Measurements from ENCODE around the gene USP40. TPM values are rescaled to one million over a fixed set of nuclear protein-coding genes. Genes with fewer than 3 reads are reported as not detected.

Gene USP40
- total RNA-seq, 8 experiments from 2014 or later: 13.4 to 79.9 (median 27.8) TPM

GRCh38 chr2:233439191-233439590 is 127.4 kb downstream of the USP40 start:
- no peak overlapping the region for H3K4me3 ChIP-seq
- no peak overlapping the region for H3K27ac ChIP-seq
- 79 to 94% (median 87%) methylated on average over 3 to 8 of the region's 9 CpGs; no CpG with 5 or more reads in 7 of the 10 experiments for WGBS, 10 experiments
- ATAC-seq (replicated peaks in 6 of 8): no peak
- in situ Hi-C loops (cut with MboI; ENCODE audit: low pct_unique_long_range_greater_than_20kb in 2 of 9, low sequenced_read_pairs in 9 of 9, unreplicated experiment in 9 of 9): no loop called here
- no peaks in the 10 kb centered on the region for H3K4me1 ChIP-seq (replicated peaks in 1 of 2)

GRCh38 chr2:233438573-233439147 is 127.9 kb downstream of the USP40 start:
- in situ Hi-C loops (cut with MboI; ENCODE audit: low pct_unique_long_range_greater_than_20kb in 2 of 9, low sequenced_read_pairs in 9 of 9, unreplicated experiment in 9 of 9): no loop called here
- no peak for ATAC-seq (replicated peaks in 6 of 8)
- H3K27ac ChIP-seq: no peak overlapping the region
- 76 to 100% (median 94%) methylated on average over 4 to 13 of the region's 15 CpGs for WGBS, 10 experiments
- no peaks in the 10 kb centered on the region for H3K4me1 ChIP-seq (replicated peaks in 1 of 2)
- no peak overlapping the region for H3K4me3 ChIP-seq

GRCh38 chr2:233437439-233437955 is 129.1 kb downstream of the USP40 start:
- in situ Hi-C loops (cut with MboI; ENCODE audit: low pct_unique_long_range_greater_than_20kb in 2 of 9, low sequenced_read_pairs in 9 of 9, unreplicated experiment in 9 of 9): no loop called here
- H3K27ac ChIP-seq: no peak overlapping the region
- WGBS, 10 experiments: 87 to 100% (median 97%) methylated on average over 3 to 10 of the region's 14 CpGs; no CpG with 5 or more reads in 6 of the 10 experiments

GRCh38 chr2:233436691-233437438 is 129.7 kb downstream of the USP40 start:
- H3K27ac ChIP-seq: no peak overlapping the region
- H3K4me1 ChIP-seq (replicated peaks in 1 of 2): no peaks in the 10 kb centered on the region
- in situ Hi-C loops (cut with MboI; ENCODE audit: low pct_unique_long_range_greater_than_20kb in 2 of 9, low sequenced_read_pairs in 9 of 9, unreplicated experiment in 9 of 9): no loop called here
- 80 to 100% (median 91%) methylated on average over 2 to 7 of the region's 17 CpGs; no CpG with 5 or more reads in 5 of the 10 experiments for WGBS, 10 experiments
- ATAC-seq (replicated peaks in 6 of 8): no peak
- no peak overlapping the region for H3K4me3 ChIP-seq

More at GRCh38 chr2:233437439-233437955, 129.1 kb downstream of the USP40 start:
- H3K4me3 ChIP-seq: no peak overlapping the region
- no peak for ATAC-seq (replicated peaks in 6 of 8)
- no peaks in the 10 kb centered on the region for H3K4me1 ChIP-seq (replicated peaks in 1 of 2)

GRCh38 chr2:233436191-233436581 is 130.4 kb downstream of the USP40 start:
- no peak for ATAC-seq (replicated peaks in 6 of 8)
- Histone ChIP-seq H3K27ac (no peak overlapping the region), H3K4me3 (no peak overlapping the region), H3K4me1 (replicated peaks in 1 of 2) (no peaks in the 10 kb centered on the region)
- in situ Hi-C loops (cut with MboI; ENCODE audit: low pct_unique_long_range_greater_than_20kb in 2 of 9, low sequenced_read_pairs in 9 of 9, unreplicated experiment in 9 of 9): no loop called here
- 80 to 100% (median 97%) methylated on average over 1 to 13 of the region's 15 CpGs; no CpG with 5 or more reads in 4 of the 10 experiments for WGBS, 10 experiments

GRCh38 chr2:233435436-233436190 is 131.0 kb downstream of the USP40 start:
- no peak overlapping the region for H3K4me3 ChIP-seq
- H3K27ac ChIP-seq: no peak overlapping the region
- H3K4me1 ChIP-seq (replicated peaks in 1 of 2): no peaks in the 10 kb centered on the region
- in situ Hi-C loops (cut with MboI; ENCODE audit: low pct_unique_long_range_greater_than_20kb in 2 of 9, low sequenced_read_pairs in 9 of 9, unreplicated experiment in 9 of 9): no loop called here
- WGBS, 10 experiments: 78 to 100% (median 91%) methylated on average over 3 to 12 of the region's 18 CpGs; no CpG with 5 or more reads in 2 of the 10 experiments
- ATAC-seq (replicated peaks in 6 of 8): no peak

- H3K4me1 ChIP-seq (replicated peaks in 1 of 2): no peaks in the 10 kb centered on the region
- H3K4me3 ChIP-seq: no peak overlapping the region
- in situ Hi-C loops (cut with MboI; ENCODE audit: low pct_unique_long_range_greater_than_20kb in 2 of 9, low sequenced_read_pairs in 9 of 9, unreplicated experiment in 9 of 9): no loop called here
- no peak overlapping the region for H3K27ac ChIP-seq
- 81 to 97% (median 92%) methylated on average over 2 to 18 of the region's 18 CpGs; no CpG with 5 or more reads in 1 of the 10 experiments for WGBS, 10 experiments
- ATAC-seq (replicated peaks in 6 of 8): no peak
Observed at GRCh38 chr2:233434666-233435330, 131.8 kb downstream of the USP40 start.

- Histone ChIP-seq H3K4me3 (no peak overlapping the region), H3K27ac (no peak overlapping the region), H3K4me1 (replicated peaks in 1 of 2) (no peaks in the 10 kb centered on the region)
- in situ Hi-C loops (cut with MboI; ENCODE audit: low pct_unique_long_range_greater_than_20kb in 2 of 9, low sequenced_read_pairs in 9 of 9, unreplicated experiment in 9 of 9): no loop called here
- 86 to 100% (median 100%) methylated on average over 1 of the region's 1 CpG; no CpG with 5 or more reads in 1 of the 10 experiments for WGBS, 10 experiments
- ATAC-seq (replicated peaks in 6 of 8): no peak
Observed at GRCh38 chr2:233433794-233434193, 132.8 kb downstream of the USP40 start.

- in situ Hi-C loops (cut with MboI; ENCODE audit: low pct_unique_long_range_greater_than_20kb in 2 of 9, low sequenced_read_pairs in 9 of 9, unreplicated experiment in 9 of 9): no loop called here
- Histone ChIP-seq H3K4me1 (replicated peaks in 1 of 2) (no peaks in the 10 kb centered on the region), H3K27ac (no peak overlapping the region), H3K4me3 (no peak overlapping the region)
- ATAC-seq (replicated peaks in 6 of 8): no peak
- 92 to 100% (median 100%) methylated on average over 2 of the region's 2 CpGs; no CpG with 5 or more reads in 2 of the 10 experiments for WGBS, 10 experiments
Observed at GRCh38 chr2:233433029-233433428, 133.6 kb downstream of the USP40 start.

GRCh38 chr2:233430651-233431050 is 135.9 kb downstream of the USP40 start:
- WGBS, 10 experiments: 88 to 100% (median 100%) methylated on average over 1 of the region's 1 CpG; no CpG with 5 or more reads in 2 of the 10 experiments
- ATAC-seq (replicated peaks in 6 of 8): no peak

GRCh38 chr2:233430081-233430480 is 136.5 kb downstream of the USP40 start:
- peak in 2 of 8 experiments; percentile 36 to 74 for ATAC-seq (replicated peaks in 6 of 8)
- Histone ChIP-seq H3K4me1 (replicated peaks in 1 of 2) (no peaks in the 10 kb centered on the region), H3K4me3 (no peak overlapping the region), H3K27ac (no peak overlapping the region)
- WGBS, 10 experiments: 16 to 96% (median 83%) methylated on average over 3 to 4 of the region's 4 CpGs; no CpG with 5 or more reads in 1 of the 10 experiments
- in situ Hi-C loops (cut with MboI; ENCODE audit: low pct_unique_long_range_greater_than_20kb in 2 of 9, low sequenced_read_pairs in 9 of 9, unreplicated experiment in 9 of 9): no loop called here

More at GRCh38 chr2:233430651-233431050, 135.9 kb downstream of the USP40 start:
- Histone ChIP-seq H3K4me1 (replicated peaks in 1 of 2) (no peaks in the 10 kb centered on the region), H3K4me3 (no peak overlapping the region), H3K27ac (no peak overlapping the region)
- in situ Hi-C loops (cut with MboI; ENCODE audit: low pct_unique_long_range_greater_than_20kb in 2 of 9, low sequenced_read_pairs in 9 of 9, unreplicated experiment in 9 of 9): no loop called here

- ATAC-seq (replicated peaks in 6 of 8): peak in 1 of 8 experiments; percentile 25
- Histone ChIP-seq H3K27ac (no peak overlapping the region), H3K4me1 (replicated peaks in 1 of 2) (no peaks in the 10 kb centered on the region), H3K4me3 (no peak overlapping the region)
- in situ Hi-C loops (cut with MboI; ENCODE audit: low pct_unique_long_range_greater_than_20kb in 2 of 9, low sequenced_read_pairs in 9 of 9, unreplicated experiment in 9 of 9): no loop called here
- 80 to 95% (median 85%) methylated on average over 1 to 11 of the region's 20 CpGs; no CpG with 5 or more reads in 2 of the 10 experiments for WGBS, 10 experiments
Observed at GRCh38 chr2:233429175-233429897, 137.2 kb downstream of the USP40 start.
